Measurements from ENCODE around the gene ELP4.
"Not testable (repeated sequence)": the region's sequence is repeated elsewhere in the genome, so short reads cannot be mapped to it uniquely, and the experiment has no call there.

ELP4 gene

GRCh38 chr11:31555938-31556337 lies 46.4 kb downstream of the ELP4 start:
- no peak for DNase-seq (ENCODE audit: low spot score)

GRCh38 chr11:31558001-31558400 lies 48.4 kb downstream of the ELP4 start:
- DNase-seq (ENCODE audit: low spot score) = no peak

- DNase-seq (ENCODE audit: low spot score) = no peak
These were observed 51.4 kb downstream of the ELP4 start for GRCh38 chr11:31560842-31561476.

GRCh38 chr11:31564517-31564916 lies 55.0 kb downstream of the ELP4 start:
- DNase-seq (ENCODE audit: low spot score) = not testable (repeated sequence)

GRCh38 chr11:31574133-31574532 lies 64.6 kb downstream of the ELP4 start:
- DNase-seq (ENCODE audit: low spot score) = not testable (repeated sequence)

- not testable (repeated sequence) for DNase-seq (ENCODE audit: low spot score)
These were observed 66.2 kb downstream of the ELP4 start for GRCh38 chr11:31575764-31576163.

- not testable (repeated sequence) for DNase-seq (ENCODE audit: low spot score)
These were observed 69.8 kb downstream of the ELP4 start for GRCh38 chr11:31579412-31579811.

- no peak for DNase-seq (ENCODE audit: low spot score)
These were observed 73.1 kb downstream of the ELP4 start for GRCh38 chr11:31582697-31583096.

- DNase-seq (ENCODE audit: low spot score) = no peak
These were observed 88.9 kb downstream of the ELP4 start for GRCh38 chr11:31598454-31598853.

GRCh38 chr11:31601635-31602282 lies 92.2 kb downstream of the ELP4 start:
- DNase-seq (ENCODE audit: low spot score) = no peak

GRCh38 chr11:31606893-31607292 lies 97.3 kb downstream of the ELP4 start:
- DNase-seq (ENCODE audit: low spot score) = no peak

GRCh38 chr11:31607914-31608313 lies 98.3 kb downstream of the ELP4 start:
- no peak for DNase-seq (ENCODE audit: low spot score)

GRCh38 chr11:31608995-31609394 lies 99.4 kb downstream of the ELP4 start:
- DNase-seq (ENCODE audit: low spot score) = no peak

- no peak for DNase-seq (ENCODE audit: low spot score)
These were observed 101.0 kb downstream of the ELP4 start for GRCh38 chr11:31610544-31610943.

- no peak for DNase-seq (ENCODE audit: low spot score)
These were observed 107.7 kb downstream of the ELP4 start for GRCh38 chr11:31617246-31617645.

GRCh38 chr11:31619980-31620379 lies 110.4 kb downstream of the ELP4 start:
- no peak for DNase-seq (ENCODE audit: low spot score)

- DNase-seq (ENCODE audit: low spot score) = no peak
These were observed 110.9 kb downstream of the ELP4 start for GRCh38 chr11:31620434-31620833.

GRCh38 chr11:31625868-31626267 lies 116.3 kb downstream of the ELP4 start:
- DNase-seq (ENCODE audit: low spot score) = no peak

GRCh38 chr11:31628111-31628510 lies 118.5 kb downstream of the ELP4 start:
- DNase-seq (ENCODE audit: low spot score) = no peak

- no peak for DNase-seq (ENCODE audit: low spot score)
These were observed 127.4 kb downstream of the ELP4 start for GRCh38 chr11:31636983-31637382.

- no peak for DNase-seq (ENCODE audit: low spot score)
These were observed 131.0 kb downstream of the ELP4 start for GRCh38 chr11:31640611-31641010.

- no peak for DNase-seq (ENCODE audit: low spot score)
These were observed 132.0 kb downstream of the ELP4 start for GRCh38 chr11:31641477-31642062.

GRCh38 chr11:31643857-31644256 lies 134.3 kb downstream of the ELP4 start:
- no peak for DNase-seq (ENCODE audit: low spot score)

GRCh38 chr11:31645747-31646146 lies 136.2 kb downstream of the ELP4 start:
- DNase-seq (ENCODE audit: low spot score) = no peak

Measured in activated CD4-positive, alpha-beta T cell treated with anti-CD3 and anti-CD28 coated beads, Interleukin-2, Interleukin-4, amounts not matched to agents 100 ng/mL and 50 ng/mL, durations not matched to agents 16 hours and 8 hours (primary cell).